NCI-H524 (cell line): Measurements from ENCODE around the gene SPEG.

Source experiments
- DNase-seq, 2 experiments: peaks; one replicate each; lab custom pipeline; 2025; lab: John Stamatoyannopoulos, UW

Gene SPEG

DNA sequence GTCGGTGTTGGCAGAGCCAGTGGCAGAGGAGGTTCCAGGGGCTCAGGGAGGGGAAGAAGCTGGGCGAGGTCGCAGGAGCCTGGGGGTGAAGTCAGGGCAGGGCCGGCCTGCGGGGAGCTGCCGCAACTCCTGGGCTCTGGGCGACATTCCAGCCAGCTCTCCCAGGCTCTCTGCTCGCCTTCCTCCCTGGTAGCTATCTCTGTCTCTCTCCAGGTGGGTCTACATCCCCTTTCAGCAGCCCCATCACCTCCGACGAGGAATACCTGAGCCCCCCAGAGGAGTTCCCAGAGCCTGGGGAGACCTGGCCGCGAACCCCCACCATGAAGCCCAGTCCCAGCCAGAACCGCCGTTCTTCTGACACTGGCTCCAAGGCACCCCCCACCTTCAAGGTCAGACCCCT is 27.0 kb downstream of the SPEG start:
- DNase-seq, result no peak

DNA sequence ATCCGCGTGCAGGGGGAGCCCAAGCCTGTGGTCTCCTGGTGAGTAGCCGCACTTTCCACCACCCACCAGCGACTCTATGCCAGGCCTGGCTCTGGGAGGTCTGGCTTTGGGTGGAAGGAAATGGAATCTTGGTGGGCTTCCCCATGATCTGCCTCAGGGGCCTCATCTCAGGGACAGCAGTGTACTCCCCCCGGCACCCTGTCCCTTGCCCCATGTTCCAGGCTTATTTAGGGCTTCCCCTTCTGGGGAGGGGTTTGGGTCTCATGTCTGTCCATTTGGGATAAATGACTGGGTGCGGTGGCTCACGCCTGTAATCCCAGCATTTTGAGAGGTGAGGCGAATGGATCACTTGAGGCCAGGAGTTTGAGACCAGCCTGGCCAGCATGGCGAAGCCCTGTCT is 27.7 kb downstream of the SPEG start:
- no peak for DNase-seq

DNA sequence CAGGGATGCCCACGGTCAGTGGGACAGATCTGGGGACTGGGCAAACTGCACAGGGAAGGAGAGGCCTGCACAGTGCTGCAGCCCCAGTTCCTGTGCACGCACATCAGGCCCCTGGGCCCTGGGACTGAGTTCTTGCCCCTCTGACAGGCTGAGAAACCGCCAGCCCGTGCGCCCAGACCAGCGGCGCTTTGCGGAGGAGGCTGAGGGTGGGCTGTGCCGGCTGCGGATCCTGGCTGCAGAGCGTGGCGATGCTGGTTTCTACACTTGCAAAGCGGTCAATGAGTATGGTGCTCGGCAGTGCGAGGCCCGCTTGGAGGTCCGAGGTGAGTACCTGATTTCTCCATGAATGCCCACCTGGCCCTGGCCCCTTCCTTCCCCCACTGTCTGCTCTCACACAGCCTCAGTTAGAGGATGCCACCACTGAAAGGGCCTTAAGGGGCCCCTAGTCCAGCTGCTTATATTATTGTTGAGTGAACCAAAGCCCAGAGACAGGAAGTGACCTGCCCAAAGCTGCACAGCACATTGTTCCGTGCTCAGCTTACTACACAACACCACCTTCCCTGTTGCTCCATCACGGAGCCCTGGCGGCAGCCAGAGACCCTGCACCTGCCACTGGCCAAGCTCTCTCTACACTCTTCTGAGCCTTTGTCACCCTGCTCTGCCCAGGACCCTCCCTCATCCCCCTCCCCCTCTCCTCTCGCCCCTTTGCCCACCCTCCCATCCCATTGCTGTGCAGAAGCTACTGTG is 29.8 kb downstream of the SPEG start:
- DNase-seq, result no peak

DNA sequence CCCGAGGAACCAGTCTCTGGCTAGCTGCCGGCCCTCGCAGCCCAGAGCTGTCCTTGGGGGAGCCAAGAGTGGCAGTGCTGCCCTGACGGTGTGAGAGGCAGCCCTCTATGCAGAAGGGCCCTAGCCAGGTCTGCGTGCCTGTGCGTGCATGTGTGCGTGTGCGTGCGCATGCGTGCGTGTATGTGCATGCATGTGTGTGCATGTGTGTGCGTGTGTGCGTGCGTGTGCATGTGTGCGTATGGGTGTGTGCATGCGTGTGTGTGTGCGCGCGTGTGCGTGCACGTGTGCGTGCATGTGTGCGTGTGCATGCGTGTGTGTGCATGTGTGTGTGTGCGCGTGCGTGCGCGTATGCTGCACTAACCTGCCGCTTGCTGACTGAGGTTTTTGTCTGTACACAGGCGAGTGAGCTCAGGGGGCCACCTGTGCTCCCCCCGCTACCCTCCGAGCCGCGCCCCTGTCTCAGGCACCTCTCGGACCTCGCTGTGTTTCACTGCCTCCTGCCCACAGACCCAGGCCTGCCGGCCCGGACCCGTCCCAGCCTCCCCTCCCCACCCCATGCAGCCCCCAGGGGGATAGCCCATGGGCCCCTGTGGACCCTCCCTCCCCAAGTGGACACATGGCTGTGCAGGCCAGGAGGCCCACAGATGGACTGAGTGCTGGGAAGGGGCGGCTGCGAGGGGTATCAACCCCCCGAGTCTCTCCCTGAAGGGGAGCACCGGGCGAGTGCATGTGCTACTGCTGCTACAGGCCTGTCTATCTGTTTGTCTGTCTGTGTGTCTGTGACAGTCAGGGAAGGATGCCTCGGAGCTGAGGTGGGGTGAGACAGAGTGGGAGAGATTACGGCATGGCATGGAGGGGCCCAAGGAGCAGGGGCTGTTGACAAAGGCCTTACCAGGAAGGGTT is 31.3 kb downstream of the SPEG start:
- no peak for DNase-seq

DNA sequence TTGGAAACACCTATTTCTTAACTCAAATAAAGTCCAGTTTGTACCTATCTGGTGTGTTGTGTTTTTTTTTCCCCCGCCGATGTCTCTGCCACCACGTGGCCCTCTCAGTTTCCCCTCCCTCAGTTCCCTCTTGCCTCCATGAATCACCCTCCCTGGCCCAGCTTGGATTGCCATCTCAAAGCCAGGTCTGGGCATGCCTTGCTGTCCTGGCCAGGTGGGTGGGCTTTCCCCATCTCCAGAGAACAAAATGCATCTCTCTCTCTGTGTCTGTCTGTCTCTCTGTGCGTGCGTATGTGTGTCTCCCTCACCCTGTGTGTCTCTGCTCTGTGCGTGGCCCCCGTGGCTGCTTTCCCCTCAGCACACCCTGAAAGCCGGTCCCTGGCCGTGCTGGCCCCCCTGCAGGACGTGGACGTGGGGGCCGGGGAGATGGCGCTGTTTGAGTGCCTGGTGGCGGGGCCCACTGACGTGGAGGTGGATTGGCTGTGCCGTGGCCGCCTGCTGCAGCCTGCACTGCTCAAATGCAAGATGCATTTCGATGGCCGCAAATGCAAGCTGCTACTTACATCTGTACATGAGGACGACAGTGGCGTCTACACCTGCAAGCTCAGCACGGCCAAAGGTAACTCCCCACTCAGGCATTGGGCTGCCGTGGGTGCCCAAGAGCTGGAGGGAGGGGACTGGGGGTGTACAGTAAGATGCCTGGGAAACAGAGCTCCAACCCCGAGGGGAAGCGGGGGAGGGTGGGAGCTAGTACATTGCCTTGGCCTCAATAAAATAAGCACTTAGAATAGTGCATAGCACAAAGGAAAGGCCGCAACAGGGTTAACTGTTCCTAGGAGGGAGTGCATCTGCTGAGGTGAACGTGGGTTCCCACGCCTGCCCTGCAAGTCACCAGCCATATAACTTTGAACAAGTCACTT is 32.4 kb downstream of the SPEG start:
- DNase-seq, result no peak

DNA sequence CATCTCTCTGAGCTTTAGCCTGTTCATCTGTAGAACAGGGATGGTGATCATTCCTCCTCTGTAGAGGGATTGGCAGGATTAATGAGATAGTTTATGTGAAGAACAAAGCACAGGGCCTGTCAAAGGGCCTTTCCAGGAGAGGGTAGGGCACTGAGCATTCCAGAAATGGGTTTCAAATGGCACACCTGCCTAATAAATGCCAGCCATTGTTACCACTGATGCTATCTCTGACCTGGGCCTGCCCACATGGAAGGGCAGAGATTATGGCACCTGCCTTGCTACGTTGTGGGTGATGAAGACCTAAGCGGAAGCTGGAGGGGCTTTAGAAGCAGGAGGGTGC is 33.1 kb downstream of the SPEG start:
- DNase-seq, result no peak

DNA sequence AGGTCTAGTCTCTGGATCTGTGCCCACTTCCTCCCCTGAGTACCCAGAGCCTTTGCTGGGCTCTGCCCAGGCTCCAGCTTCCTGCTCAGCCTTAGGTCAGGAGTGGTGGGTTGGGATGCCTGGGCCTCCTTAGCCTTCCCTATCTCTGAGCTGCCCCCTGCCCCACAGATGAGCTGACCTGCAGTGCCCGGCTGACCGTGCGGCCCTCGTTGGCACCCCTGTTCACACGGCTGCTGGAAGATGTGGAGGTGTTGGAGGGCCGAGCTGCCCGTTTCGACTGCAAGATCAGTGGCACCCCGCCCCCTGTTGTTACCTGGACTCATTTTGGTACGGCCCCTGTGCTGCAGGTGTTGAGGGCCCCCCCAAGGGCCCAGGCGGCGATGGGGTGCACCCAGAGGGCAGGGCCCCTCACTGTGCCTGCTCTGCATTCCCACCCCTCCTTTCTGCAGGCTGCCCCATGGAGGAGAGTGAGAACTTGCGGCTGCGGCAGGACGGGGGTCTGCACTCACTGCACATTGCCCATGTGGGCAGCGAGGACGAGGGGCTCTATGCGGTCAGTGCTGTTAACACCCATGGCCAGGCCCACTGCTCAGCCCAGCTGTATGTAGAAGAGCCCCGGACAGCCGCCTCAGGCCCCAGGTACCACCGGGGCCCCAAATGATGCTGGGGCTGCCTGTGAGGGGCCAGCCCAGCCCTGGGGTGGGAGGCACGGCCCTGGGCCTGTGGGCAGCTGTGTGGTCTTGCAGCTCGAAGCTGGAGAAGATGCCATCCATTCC is 34.0 kb downstream of the SPEG start:
- no peak for DNase-seq

DNA sequence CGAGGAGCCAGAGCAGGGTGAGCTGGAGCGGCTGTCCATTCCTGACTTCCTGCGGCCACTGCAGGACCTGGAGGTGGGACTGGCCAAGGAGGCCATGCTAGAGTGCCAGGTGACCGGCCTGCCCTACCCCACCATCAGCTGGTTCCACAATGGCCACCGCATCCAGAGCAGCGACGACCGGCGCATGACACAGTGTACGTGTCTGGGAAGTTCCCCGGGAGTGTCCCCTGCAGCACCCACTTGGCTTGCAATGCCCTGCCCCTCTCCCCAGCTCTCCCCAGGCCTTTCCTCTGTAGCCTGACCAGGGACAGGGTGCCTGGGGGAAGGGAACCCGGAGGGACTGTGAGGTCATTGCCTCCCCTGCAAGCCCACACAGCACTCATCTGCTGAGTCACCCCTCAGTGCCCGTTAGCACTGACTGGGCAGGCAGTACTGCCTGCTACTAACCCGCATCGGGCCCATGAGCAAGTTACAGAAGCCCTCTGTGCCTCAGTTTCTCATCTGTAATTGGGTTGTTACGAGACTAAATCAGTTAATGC is 34.6 kb downstream of the SPEG start:
- DNase-seq, result no peak

DNA sequence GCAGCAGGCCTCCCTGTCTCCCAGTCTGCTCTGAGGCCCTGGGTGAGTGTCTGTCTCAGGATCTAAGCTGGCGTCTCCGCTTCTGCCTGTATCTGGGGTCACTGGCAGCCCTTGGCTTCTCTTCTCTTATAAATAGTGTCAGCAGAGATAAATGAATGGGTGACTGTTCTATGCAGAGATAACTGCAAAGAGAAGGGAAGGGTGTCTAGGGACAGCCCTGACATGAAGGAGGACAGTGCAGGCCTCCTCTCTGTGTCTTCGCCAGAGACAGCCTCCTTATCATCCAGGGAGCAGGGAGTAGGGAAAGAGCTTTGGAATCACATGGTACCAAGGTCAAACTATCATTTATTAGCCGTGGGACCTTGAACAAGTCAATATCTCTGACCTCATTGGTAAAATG is 35.8 kb downstream of the SPEG start:
- no peak for DNase-seq

DNA sequence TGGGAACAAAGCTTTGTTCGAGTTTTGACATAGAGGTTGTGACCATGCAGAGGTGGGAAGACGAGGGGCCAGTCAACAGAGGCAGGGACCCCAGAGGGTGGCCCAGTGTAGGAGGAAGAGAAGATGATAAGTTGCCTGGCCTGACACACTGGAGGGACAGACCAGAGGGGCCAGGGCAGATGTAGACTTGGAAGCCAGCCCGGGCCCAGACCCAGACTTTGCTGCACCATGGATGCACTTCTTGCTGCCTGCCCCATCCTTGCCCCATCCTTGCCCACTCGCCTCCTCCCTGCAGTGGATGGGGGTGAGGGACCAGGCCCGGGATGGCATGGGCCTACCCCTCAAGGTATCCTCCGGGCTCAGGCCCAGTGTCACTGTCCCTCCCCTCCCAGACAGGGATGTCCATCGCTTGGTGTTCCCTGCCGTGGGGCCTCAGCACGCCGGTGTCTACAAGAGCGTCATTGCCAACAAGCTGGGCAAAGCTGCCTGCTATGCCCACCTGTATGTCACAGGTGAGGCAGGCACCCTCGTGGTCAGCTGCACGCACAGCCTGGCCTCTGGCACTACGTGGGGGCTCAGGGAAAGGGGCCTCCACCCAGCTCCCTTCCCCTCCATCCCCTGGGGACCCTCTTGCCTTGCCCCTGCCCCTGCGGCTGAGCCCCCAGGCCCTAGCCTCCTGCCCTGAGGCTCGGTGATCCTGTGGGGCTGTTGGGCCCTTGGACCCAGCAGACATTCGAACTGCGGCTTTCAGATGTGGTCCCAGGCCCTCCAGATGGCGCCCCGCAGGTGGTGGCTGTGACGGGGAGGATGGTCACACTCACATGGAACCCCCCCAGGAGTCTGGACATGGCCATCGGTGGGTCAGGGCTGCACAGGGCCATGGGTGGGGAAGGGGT is 37.1 kb downstream of the SPEG start:
- no peak for DNase-seq

DNA sequence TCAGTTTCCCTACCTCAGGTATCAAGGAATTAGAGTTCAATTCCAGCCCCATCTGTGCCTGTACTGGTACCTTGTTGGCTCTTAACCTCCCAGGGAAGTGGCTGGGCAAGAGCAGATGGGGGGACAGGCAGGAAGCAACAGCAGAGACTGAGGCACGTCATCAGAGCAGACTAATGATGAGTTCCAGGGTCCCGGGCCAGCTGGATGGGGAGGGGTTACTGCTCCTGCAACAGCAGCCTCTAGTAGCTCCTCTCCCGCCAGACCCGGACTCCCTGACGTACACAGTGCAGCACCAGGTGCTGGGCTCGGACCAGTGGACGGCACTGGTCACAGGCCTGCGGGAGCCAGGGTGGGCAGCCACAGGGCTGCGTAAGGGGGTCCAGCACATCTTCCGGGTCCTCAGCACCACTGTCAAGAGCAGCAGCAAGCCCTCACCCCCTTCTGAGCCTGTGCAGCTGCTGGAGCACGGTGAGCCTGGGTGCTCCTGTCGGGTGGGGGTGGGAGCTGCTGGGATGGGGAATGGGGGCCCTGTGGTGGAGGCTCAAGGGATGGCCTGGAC is 38.1 kb downstream of the SPEG start:
- no peak for DNase-seq

DNA sequence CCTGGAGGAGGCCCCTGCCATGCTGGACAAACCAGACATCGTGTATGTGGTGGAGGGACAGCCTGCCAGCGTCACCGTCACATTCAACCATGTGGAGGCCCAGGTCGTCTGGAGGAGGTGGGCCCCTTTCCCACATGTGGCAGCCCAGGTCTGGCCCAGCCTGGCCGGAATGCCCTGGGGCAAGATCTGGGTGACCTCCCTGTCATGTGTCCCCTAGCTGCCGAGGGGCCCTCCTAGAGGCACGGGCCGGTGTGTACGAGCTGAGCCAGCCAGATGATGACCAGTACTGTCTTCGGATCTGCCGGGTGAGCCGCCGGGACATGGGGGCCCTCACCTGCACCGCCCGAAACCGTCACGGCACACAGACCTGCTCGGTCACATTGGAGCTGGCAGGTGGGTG is 38.9 kb downstream of the SPEG start:
- no peak for DNase-seq

DNA sequence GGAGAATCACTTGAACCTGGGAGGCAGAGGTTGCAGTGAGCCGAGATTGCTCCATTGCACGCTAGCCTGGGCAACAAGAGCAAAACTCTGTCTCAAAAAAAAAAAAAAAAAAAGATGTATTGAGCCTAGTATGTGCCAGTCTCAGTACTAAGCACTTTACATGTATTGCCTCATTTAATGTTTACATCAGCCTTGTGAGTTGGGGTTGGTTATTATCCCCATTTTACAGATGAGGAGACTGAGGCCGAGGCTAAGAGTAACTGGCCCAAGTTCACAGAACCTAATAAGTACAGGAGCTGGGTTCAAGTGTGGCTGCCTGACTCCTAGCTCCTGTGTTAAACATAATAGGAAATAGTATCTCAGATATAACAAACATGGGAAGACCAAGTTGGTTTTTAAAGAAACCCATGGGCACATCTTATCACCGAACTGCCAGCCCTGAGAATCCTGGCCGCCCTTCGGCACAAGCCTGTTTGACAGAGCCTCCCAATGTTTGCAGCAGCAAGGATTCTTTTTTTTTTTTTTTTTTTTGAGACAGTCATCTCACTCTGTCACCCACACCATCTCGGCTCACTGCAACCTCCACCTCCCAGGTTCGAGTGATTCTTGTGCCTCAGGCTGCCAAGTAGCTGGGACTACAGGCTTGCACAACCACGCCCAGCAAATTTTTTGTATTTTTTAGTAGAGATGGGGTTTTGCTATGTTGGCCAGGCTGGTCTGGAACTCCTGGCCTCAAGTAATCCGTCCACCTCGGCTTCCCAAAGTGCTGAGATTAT is 39.8 kb downstream of the SPEG start:
- DNase-seq, result no peak

DNA sequence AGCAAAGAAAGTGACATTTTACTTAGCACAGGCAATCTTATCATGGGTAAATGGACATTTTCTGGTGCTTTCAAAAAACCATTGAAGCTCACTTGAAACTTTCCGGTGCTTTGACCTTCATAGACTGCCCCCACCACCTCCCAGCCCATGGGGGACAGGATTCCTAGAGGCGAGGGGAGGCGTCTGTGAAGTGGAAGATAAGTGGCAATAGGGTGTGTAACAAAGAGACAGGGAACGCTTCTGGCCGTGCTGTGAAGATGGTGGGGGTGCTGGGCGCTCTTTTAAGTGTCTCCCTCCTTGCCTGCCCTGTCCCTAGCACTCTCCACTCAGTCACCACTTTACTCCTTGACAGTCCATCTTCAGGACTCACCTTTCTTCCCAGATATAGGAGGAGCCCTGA is 40.6 kb downstream of the SPEG start:
- DNase-seq, result no peak

DNA sequence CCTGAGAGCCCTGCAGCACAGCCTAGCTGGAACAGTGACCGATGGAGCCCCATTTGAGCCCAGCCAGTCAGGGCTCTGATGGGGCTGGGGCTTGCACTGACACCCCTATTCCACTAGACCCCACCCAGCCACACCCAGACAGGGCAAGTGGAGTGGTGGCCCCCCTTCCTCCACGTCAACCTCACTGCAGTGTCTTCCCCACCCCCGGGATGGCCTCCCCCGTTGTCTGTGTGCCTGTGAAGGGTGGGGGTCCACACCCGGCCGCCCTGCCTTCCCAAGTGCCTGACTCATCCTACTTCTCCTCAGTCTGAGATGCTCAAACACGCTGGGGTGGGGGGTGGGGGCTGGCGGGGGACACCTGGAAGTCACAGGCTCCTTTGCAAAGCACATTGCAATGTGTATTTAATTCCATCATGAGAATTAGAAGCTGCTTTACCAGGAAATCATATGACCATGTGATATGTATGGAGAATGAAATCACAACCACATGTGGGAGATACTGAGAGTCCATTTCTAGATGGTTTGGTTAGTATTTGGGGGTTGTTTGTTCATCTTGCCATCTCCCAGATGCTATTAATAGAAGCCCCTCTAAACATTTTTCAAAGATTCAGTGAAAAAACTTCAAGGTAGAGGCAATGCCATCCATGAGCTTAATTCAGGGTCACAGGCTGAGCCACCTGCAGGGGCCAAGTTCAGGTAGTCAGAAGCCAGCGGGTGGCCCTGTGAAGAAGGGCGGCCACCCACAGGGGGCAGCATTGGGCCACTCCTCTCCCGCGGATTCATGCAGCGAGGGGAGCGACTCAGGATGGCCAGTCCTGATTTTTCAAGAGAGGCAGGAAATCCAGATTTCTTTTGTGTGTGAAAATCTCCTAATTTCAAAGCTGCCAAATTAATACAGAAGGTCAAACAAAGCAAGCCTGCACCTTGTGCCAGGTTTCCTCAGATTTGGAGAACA is 41.3 kb downstream of the SPEG start:
- peak; percentile 14 to 55 for DNase-seq

DNA sequence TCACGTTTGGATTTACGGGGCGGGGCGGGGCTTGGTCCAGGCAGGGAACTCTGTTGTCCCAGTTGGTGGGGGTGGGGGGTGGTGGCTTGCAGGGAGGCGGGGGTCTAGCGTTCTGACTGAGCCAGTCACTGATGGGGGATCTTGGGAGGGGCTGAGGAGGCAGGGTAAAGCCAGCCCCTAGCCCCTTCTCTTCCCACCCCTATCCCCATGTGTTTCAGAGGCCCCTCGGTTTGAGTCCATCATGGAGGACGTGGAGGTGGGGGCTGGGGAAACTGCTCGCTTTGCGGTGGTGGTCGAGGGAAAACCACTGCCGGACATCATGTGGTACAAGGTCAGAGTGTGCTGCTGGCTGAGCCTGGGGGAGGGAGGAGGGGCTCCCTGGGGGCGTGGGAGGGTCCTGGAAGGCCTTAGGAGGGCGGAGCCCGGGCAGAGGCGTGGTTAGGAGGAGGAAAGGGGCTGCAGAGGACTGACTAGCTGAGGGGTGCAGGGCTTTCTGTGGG is 42.1 kb downstream of the SPEG start:
- no peak for DNase-seq

DNA sequence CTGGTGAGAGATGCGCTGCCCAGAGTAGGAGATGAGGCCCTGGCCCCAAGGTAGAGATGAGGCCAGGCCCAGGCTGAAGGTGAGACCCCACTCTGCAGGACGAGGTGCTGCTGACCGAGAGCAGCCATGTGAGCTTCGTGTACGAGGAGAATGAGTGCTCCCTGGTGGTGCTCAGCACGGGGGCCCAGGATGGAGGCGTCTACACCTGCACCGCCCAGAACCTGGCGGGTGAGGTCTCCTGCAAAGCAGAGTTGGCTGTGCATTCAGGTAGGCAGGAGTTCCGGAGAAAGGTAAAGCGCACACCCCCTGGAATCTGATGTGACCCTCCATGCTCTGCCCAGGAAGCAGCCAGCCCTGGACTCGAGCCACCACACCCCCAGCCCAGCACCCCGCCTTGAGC is 42.5 kb downstream of the SPEG start:
- DNase-seq, result no peak

DNA sequence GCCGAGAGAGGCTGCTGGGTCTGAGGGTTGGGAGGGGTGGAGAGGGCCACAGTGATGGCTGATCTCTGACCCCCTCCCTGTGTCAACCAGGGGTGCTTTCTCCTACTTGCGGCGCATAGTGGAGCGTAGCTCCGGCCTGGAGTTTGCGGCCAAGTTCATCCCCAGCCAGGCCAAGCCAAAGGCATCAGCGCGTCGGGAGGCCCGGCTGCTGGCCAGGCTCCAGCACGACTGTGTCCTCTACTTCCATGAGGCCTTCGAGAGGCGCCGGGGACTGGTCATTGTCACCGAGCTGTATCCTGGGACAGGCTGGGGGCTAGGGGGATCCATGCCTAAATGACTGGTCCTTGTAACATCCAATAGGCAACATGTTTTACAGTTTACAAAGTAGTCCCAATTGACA is 43.2 kb downstream of the SPEG start:
- DNase-seq, result no peak
